Loucy (cell line): Measurements from ENCODE around the gene SLC17A7.

Experiments used
- CTCF ChIP-seq: fragments of 200-600 bp; sonication (generic); conservative IDR thresholded peaks from 2 replicates; pipeline ENCODE4 v1.5.1; 2014; ENCODE audit warnings: mild to moderate bottlenecking, antibody characterized with exemption, low read length
- EZH2phosphoT487 ChIP-seq: fragments of 200-600 bp; IDR thresholded peaks from 2 replicates; pipeline ENCODE4 v1.6.1; 2018; ENCODE audit warnings: antibody characterized with exemption, mild to moderate bottlenecking, moderate library complexity, borderline replicate concordance

GRCh38 chr19:49472936-49473335 lies 31.6 kb upstream of the SLC17A7 start:
- TF ChIP-seq CTCF (no peak), EZH2phosphoT487 (no peak)
